Measurements from ENCODE around the gene HSD11B2.
"Not testable (repeated sequence)": the region's sequence is repeated elsewhere in the genome, so short reads cannot be mapped to it uniquely, and the experiment has no call there.

HSD11B2 gene

DNA sequence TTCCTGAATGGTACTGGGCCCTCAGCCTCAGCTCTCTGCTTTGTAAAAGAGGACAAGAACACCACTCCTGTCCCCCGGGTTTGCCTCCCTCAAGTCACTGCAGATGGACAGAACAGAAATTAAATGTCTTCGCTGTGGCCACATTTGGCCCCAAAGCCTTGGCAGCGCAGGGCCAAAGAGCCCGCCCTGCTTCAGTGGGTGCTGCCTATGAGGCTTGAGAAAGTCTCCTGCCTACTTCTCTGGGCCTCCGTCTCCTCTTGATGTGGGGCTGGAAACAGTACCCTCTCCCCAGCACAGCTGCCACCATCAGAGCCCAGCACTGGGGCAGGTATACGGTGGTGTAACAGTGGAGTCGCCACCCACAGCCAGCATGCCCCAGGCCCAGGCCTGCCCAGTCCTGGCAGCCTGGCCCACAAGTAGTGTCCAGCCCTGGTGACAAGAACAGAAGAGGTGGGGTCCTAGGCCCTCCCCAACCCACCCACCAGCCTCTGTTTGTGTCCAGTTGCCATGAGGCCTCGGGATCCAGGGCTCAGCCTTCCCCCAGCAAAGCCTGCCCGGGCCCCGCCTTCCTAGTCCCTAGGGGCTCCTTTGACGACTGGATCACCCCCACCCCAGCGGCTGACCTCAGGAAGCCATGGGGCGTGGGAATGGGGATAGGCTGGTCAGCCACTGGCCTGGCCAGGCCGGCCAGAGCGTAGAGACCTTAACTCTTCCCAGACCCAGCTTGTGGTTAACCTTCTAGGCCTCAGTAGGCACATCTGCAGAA is 33.7 kb upstream of the HSD11B2 start:
- no peak for DNase-seq

- DNase-seq, result no peak
These were observed 32.9 kb upstream of the HSD11B2 start for GRCh38 chr16:67397812-67398545.

DNA sequence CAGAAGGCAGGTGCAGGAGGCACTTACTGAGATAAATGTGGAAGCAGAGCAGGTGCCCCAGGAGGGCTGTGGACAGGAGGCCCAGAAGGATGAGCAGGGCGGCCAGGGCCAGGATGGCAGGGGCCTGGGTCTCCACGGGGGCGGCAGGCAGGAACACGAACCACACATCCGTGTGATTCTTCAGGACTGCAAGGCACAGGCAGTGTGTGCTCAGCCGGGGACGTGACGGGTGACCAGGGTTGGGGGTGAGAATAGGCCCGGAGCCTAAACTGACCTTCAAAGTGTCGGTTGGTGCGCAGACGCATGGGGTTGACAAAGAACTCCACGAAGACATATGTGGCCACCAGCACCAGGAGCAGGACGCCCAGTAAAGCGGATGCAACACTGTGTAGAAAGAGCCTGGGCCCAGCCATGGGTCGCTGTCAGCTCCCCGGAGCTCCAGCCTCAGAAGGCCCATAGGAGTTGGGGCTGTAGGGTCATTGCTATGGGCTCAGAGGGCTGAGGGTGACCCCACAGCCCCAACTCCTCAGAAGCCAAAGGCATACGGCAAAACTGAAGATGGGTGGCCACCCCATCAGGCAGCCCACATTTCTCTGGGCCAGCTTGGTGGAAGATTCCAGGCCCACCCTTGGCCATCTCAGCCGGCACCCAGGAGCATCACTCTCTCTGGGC is 32.2 kb upstream of the HSD11B2 start:
- no peak for DNase-seq

GRCh38 chr16:67399218-67399733 is 31.6 kb upstream of the HSD11B2 start:
- peak; percentile 59 for DNase-seq

DNA sequence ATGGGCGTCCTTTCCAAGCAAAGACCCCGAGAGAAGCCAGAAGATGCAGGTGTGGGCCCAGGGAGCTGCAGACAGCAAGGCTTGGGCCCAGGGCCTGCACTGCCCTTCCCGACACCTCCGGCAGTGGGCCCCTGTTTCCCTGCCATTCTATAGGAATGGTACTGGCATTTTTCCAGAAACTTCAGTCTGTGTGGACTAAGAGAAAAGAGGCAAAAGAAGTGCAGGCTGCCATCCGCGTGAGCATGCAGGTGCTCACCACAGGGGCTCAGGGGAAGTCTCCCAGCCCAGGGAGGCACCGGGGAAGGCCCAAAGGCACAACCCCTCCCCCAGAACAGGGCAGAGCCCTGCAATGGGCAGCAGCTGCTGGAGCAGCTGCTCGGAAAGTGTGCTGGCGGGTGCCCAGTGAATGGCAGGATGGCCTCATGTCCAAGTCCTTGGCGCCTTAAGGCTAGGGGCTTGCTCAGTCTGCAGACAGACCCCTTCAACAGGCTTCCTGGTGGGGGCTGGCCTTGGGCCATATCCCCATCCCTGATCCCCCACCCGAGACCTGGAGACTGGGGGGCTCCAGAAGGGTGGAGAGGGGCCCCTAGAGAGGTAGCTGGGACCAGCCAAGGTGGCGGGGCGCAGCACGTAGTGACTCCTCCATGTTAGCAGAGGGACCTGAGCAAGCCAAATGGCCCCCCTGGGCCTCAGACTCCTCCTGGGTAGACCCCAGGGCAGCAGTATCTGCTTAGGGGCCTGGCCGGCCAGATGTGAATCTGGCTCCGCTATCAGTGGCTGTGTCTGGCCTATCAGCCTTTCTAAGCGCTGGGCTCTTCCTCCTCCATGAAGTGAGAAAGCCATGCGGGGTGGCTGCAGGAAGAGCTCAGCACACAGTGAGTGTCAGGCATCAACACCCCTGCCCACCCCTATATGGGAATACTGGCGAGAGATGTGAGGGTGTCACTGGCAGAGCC is 30.9 kb upstream of the HSD11B2 start:
- no peak for DNase-seq

- DNase-seq, result no peak
These were observed 30.0 kb upstream of the HSD11B2 start for GRCh38 chr16:67400901-67401300.

DNA sequence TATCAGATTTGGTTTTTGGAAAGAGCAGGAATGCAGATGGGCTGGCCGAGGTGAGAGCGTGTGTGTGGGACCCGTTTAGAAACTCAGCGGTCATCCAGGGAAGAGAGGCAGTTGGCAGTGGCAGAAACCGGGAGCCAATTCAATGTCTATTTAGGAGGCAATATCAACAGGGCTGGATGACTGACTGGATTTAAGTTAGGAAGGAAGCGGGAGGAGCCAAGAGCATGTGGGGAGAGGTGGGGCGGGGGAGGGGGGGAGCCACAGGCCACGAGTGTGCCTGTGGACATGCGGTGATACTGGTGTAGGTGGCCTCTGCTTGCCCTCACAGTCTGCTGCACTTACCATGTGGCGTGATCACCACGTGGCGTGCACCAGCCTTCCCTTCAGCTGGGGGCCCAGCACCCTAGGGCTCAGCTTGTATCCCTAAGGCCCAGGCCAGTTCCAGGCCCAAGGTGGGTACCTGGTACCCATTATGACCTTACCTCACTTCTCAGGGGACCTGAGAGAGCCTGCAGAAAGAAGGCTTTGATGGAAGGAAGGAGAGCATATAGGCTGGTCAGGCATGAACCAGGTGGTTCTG is 26.9 kb upstream of the HSD11B2 start:
- DNase-seq, result no peak

- DNase-seq, result no peak
These were observed 26.1 kb upstream of the HSD11B2 start for GRCh38 chr16:67404740-67405226.

DNA sequence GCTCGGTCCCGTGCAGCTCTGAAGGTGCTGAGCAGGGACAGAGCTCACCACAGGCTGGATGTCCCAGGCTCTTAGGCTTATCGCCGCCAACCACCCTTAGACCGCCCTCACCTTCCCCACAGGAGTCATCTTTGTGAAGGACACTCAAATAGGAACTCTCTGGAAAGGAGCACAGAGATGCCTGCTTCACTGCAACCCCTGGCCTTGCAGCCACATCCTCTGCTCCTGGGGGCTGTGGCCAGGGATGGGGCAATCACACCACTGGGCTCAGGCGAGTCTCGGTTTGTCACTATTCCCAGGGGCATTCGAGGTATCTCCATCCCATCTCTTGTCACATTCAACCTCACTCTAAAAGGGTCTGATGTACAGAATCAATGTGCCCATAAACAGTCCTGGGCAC is 25.6 kb upstream of the HSD11B2 start:
- DNase-seq, result no peak

GRCh38 chr16:67406111-67406971 is 24.6 kb upstream of the HSD11B2 start:
- no peak for DNase-seq

- no peak for DNase-seq
These were observed 23.6 kb upstream of the HSD11B2 start for GRCh38 chr16:67407176-67407787.

- no peak for DNase-seq
These were observed 23.0 kb upstream of the HSD11B2 start for GRCh38 chr16:67407788-67408452.

DNA sequence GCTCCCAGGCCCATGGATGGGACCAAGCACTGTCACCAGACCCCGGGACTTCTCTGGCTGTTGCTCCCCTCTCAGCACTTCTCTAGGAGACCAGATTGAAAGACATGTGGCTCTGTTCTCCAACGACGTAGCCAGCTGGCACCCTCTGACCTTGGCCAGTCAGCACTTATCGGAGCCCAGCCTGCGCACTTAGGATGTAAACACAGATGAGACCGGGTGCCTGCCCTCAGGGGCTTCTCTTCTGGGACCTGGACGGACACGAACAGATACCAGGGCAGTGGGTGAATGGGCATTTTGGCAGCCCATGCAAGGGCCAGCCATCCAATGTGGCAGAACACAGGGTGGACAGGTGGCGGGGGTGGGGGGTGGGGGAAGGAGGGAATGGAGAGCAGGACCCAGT is 21.3 kb upstream of the HSD11B2 start:
- DNase-seq, result no peak

- no peak for DNase-seq
These were observed 19.6 kb upstream of the HSD11B2 start for GRCh38 chr16:67411339-67411738.

DNA sequence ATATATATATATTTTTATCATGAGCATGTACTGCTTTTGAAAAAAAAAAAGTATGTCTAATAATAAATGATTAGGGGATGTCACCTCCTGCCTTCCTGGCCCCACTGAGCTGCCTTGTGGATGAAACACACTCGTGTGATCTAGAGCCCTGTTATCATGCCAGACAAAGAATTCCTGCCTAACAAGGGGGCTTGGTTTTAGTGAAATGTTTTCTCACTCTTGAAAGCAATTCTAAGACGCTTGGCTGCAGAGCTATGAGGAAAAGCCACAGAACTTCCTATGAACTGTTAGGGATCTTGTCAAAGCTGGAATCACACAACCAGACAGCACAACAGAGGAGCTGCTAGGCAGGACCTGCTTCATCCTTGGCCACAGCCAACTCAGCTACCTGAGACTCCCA is 18.6 kb upstream of the HSD11B2 start:
- DNase-seq, result no peak

DNA sequence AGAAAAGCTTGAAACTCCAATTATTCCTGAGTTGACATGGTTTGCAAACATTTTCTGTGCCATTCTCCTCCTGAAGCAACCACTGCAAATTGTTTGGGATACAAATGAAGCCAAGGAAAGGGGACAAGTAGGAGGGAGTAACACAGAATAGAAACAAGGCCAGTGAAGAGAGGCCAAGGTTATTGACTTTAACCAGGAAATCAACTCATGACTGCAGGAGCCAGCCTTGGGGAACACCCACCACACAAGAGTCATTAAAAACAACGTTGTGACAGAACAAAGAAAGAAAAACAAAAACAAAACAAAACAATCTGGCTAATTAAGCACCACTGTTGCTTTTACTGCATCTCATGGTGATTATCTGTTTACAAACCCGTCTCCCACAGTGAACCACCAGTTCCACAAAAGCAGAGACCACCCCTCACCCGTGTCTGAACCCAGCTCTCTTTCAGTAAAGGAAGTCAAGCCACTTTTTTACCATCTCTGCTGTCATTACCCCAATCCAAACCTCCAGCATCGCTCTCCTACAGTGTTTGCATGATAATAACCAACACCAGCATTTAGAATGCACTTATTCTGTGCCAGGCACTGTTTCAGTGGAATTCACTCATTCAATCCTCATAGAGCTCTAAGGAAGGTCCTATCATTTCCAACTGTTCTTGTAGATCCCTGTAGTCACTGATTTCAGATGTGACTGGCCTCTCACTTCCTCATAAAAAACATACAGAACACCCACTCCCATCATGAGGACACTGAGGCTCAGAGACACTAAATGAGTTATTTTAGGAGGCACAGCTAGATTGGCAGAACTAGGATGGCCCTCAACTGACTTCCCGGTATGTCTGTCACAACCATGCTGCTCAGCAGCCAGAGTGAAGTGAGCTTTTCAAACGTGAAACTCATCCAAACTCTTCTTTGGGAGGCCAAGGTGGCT is 16.7 kb upstream of the HSD11B2 start:
- DNase-seq, result peak; percentile 64

- not testable (repeated sequence) for DNase-seq
These were observed 15.5 kb upstream of the HSD11B2 start for GRCh38 chr16:67415421-67415820.
